Islet precursor cell (in vitro differentiated cells): Measurements from ENCODE around the gene TAPBPL.

Experiments
- DNase-seq: peaks from one replicate; pipeline ENCODE4 v3.0.0-alpha.2; 2018

TAPBPL gene

GRCh38 chr12:6437586-6437985, 14.3 kb upstream of the TAPBPL start:
- peak; percentile 23 for DNase-seq

- peak; percentile 32 for DNase-seq
These were observed 13.5 kb upstream of the TAPBPL start for GRCh38 chr12:6438345-6438744.

DNA sequence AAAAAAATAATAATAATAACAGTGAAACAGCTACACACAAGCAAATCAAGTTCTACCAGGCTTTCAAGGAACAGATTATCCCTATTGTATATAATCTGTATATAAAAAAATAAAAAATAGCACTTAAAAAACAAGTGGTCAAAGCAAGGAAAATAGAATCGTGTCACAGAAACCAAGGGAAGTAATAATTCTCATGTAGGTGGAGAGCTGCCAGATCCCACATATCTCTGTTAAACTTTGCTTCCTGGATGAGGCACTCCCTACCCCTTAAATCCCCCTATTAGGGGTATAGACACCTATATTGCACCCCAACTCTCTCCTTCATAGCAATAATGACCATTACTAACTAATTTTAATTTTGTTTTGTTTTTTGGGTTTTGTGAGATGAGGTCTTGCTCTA, 11.5 kb upstream of the TAPBPL start:
- no peak for DNase-seq

DNA sequence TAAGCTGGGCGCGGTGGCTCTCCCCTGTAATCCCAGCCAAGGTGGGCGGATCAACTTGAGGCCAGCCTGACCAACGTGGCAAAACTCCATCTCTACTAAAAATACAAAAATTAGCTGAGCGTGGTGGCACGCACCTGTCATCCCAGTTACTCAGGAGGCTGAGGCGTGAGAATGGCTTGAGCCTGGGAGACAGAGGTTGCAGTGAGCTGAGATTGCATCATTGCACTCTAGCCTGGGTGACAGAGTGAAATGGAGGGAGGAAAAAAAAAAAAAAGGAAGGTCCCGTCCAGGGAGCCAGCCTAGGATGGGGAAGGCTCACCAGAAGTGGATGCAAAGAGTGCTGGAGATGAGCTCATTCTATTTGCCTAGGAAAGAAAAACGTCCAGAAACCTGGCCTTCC, 9.0 kb upstream of the TAPBPL start:
- DNase-seq = no peak

DNA sequence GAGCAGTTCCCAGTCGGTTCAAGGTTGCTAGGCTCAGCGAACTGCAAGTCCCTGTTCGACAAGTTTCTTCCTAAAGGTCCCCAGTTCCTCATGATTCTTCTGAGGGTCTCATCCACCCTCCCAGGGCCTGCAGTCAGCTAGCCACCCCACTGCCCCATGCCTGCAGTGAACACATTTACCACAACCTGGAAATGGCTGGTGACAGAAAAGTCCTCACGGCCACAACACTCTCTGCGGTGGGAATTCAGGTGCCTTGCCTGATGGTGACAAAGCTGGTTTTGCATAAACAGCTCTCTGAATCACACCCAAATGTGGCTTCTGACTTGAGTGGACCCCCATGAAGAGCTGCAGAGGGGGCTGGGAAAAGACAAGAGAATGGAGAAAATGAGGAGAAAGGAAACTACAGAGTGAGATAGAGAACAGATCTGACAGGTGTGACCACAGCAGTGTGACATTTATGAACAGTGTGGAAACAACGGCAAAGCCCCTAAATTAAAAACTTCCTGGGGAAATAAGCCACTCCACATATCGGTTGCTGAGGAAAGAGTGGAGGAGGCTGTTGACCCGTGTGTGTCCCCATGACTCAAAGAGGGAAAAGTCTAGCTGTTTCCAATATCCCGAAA, 8.4 kb upstream of the TAPBPL start:
- peak; percentile 53 for DNase-seq

- peak; percentile 45 for DNase-seq
These were observed 7.8 kb upstream of the TAPBPL start for GRCh38 chr12:6444031-6444430.

- no peak for DNase-seq
These were observed 6.8 kb upstream of the TAPBPL start, which contains the start of gene CD27 for GRCh38 chr12:6444704-6445688. TSS of gene CD27 (plus strand) at chr12:6444955. CDS start at chr12:6445096, 141 bp downstream.

DNA sequence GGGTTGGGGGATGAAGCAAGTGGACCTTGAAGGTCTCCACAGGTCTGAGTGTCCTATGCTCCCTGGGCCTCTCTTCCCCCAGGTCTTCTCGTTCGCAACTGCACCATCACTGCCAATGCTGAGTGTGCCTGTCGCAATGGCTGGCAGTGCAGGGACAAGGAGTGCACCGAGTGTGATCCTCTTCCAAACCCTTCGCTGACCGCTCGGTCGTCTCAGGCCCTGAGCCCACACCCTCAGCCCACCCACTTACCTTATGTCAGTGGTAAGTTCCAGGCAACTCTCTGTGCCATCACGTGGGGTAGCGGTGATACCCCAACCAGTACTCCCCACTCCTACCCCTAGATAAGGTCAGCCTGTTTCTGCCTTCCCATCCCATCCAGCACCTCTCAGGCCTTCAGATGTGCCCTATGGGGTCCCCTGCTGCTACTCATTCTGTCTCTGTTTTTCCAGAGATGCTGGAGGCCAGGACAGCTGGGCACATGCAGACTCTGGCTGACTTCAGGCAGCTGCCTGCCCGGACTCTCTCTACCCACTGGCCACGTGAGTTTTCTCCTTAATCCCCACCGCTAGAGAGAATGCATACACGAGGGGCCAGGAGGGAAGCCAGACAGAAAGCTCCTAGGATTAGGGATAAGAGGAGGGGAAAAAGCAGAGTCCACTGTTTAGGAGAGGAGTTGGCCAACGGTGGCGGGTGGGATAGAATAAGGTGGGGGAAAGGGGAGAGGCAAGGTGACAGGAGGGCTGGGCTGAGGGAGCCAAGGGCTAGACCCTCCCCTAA, 1.6 kb upstream of the TAPBPL start:
- peak; percentile 49 for DNase-seq

DNA sequence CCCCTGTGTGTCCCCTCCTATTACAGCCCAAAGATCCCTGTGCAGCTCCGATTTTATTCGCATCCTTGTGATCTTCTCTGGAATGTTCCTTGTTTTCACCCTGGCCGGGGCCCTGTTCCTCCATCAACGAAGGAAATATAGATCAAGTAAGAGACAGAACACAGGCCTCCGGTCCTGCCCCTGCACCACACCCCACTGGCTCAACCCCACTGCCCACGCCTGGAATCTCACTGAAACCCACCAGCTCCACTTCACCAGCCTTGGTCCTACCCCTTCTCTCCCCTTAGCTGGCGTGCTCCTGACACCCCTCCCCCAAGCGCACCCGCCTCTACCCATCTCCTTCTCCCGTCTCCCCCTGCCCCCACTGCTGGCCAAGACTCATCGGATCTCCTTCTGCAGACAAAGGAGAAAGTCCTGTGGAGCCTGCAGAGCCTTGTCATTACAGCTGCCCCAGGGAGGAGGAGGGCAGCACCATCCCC, 934 bp upstream of the TAPBPL start:
- peak; percentile 56 for DNase-seq

DNA sequence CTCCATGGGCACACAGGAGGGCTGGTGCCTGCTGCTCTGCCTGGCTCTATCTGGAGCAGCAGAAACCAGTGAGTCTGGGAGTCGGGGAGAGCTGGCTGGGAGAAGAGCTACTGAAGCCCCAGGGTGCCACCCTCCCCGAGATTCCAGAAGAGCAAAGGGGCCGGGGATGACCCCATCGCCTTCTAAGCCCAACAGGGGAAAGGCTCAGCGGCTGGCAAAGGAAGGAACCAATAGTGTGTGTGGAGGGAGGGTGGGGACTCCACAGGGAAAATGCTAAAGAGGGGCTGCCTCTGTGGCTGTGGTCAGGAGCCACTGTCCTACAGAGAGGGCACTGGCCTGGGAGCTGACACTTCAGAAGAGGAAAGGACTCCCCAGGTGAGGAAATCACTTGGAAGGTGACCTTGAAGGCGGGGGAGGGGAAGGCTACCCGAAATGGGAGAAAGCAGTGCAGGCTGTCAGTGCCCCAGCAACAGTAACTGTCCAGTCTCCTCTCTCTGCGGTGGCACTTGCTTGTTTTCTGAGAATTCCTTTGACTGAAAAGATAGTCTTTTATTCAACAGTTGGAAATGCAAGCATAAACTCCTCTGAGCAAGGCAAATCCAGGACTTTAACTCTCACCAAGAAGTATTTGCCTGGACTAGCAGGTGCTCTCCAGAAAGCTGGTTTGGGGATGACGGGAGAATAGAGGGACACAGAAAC, 552 bp downstream of the TAPBPL start:
- no peak for DNase-seq

GRCh38 chr12:6452944-6453630, 1.2 kb downstream of the TAPBPL start:
- no peak for DNase-seq

GRCh38 chr12:6457220-6457945, 5.5 kb downstream of the TAPBPL start:
- DNase-seq = peak; percentile 36

GRCh38 chr12:6458281-6459003, 6.6 kb downstream of the TAPBPL start:
- DNase-seq = peak; percentile 40

GRCh38 chr12:6459004-6459337, 7.1 kb downstream of the TAPBPL start:
- no peak for DNase-seq

DNA sequence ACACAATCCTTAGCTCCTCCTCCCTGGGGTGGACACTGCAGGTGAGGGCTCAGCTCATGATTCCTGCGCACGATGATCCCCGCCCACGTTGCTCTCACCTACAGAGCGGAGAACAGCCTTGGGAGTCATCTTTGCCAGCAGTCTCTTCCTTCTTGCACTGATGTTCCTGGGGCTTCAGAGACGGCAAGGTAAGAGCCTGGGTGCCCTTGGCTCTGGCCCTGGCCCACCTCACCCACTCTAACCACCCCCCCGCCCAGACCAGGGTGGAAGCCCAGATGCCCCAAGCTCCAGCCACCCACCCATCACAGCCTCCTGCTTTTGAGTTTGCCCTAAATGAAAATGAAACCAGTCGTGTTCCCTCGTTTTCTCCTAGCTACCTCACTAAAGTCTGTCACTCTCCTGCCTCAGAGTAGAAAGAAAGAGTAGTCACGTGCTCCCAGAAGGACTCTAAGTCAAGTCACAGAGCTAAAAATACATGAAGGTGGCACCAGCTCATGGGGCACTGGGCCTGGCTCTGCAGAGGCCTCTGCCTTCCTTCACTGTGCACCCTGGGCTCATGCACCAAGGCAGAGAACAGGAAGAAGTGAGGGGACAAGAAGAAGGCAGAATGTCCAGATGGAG, 9.0 kb downstream of the TAPBPL start:
- DNase-seq = peak; percentile 50

DNA sequence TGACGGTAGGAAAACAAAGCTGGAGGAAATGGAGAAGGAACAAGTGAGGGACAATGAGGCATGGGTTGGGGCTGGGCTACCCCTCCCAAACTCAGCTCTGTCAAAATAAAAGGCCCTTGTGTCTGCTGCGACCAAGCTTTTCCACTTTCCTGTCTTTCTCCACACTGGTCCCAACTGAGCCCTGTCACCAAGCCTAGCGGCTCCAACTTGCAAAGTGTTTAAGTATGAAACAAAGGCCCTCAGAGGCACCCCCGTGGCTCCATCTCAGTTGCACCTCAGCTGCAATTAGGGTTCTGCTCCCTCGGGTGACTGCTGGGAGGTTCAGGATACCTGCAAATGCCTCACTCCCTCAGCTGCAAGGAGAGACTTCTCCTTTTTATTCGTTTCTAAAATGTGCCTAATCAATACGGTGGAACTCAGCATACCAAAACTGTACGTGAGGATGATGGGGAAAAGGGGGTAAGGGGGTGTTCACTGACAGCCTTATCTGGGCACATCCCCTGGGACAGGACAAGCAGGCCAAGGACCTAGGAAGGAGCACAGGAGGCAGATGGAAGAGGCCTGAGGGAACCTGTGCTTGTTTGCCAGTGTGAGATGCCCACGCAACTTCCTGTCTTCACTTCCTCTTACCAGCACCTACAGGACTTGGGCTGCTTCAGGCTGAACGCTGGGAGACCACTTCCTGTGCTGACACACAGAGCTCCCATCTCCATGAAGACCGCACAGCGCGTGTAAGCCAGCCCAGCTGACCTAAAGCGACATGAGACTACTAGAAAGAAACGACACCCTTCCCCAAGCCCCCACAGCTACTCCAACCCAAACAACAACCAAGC, 9.8 kb downstream of the TAPBPL start:
- DNase-seq = peak; percentile 52

DNA sequence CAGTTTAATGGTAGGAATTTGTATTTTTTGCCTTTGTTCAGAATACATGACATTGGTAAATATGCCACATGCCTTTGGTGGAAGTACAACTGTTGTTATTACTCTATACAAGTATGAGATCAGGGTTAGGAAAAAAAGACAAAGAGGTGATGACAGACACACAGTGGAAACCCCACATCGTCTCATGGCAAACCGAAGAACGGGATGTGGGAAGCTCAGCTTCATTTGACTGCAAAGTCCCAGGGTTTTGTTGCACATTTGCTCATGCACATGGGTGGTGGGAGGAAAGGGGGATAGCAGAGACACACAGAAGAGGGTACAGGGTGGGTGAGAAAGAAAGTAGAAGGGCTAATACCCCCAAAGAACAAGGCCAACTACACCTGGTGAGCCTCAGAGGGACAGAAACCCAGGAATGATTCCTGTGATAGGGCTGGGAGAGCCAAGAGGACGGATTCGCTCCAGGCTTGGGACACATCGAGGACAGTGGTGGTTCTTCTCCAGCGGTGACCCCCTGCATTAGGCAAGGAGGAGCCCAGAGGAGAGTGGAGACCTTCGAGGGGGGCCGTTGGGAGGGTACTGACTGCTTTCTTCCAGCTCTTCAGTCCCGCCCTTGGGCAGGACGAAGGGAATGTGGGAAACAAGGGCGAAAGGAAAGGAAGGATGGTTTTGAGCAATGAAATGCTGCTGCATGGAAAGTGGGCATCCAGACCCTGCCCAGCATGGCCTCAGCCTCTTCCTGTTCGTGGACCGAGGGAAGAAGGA, 10.6 kb downstream of the TAPBPL start:
- no peak for DNase-seq

DNA sequence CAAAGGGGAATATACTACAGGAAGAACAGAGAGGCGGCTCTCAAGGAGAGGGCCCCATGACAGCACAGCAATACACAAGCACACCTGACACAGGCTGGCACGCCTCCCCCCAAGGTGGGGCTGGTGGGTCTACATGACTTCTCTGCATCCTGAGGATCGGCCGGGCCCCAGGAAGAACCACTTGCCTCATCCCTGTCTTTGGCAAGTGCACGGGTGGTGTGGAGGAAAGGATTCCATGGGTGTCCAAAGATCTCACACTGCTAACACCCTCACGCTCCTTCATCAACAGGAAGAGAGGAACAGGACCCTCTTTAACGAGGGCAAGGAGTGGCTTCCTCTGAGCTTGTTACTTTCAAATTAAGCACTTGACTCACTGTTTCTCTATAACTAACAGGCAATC, 11.4 kb downstream of the TAPBPL start:
- DNase-seq = no peak
